HG02981 (cell line): ENCODE data around the gene ABCA7.

Experiments
- ATAC-seq: cut with Tn5 transposase; IDR thresholded peaks from one replicate; pipeline ENCODE4 v1.9.1; 2021; ENCODE audit warnings: mild to moderate bottlenecking, moderate library complexity; ENCODE audit not compliant: unreplicated experiment

The ABCA7 gene

GRCh38 chr19:1053176-1054101 lies 13.5 kb downstream of the ABCA7 start:
- no peak for ATAC-seq

- no peak for ATAC-seq
Measured at GRCh38 chr19:1054102-1055027, 14.5 kb downstream of the ABCA7 start.

GRCh38 chr19:1055028-1055425 lies 15.1 kb downstream of the ABCA7 start:
- no peak for ATAC-seq

GRCh38 chr19:1055886-1056620 lies 16.1 kb downstream of the ABCA7 start:
- ATAC-seq = no peak

- ATAC-seq = no peak
Measured at GRCh38 chr19:1057176-1057855, 17.4 kb downstream of the ABCA7 start.

- no peak for ATAC-seq
Measured at GRCh38 chr19:1058112-1058511, 18.2 kb downstream of the ABCA7 start.

- ATAC-seq = no peak
Measured at GRCh38 chr19:1060689-1061088, 20.8 kb downstream of the ABCA7 start.

- no peak for ATAC-seq
Measured at GRCh38 chr19:1061987-1062386, 22.1 kb downstream of the ABCA7 start.

GRCh38 chr19:1062387-1063029 lies 22.6 kb downstream of the ABCA7 start:
- ATAC-seq = no peak

GRCh38 chr19:1063030-1063908 lies 23.4 kb downstream of the ABCA7 start:
- no peak for ATAC-seq

- no peak for ATAC-seq
Measured at GRCh38 chr19:1063909-1064660, 24.2 kb downstream of the ABCA7 start.

GRCh38 chr19:1064661-1065605 lies 25.0 kb downstream of the ABCA7 start:
- ATAC-seq = no peak

GRCh38 chr19:1065606-1066109 lies 25.8 kb downstream of the ABCA7 start:
- ATAC-seq = no peak

- ATAC-seq = no peak
Measured at GRCh38 chr19:1066251-1066747, 26.4 kb downstream of the ABCA7 start.

- no peak for ATAC-seq
Measured at GRCh38 chr19:1066748-1067340, 26.9 kb downstream of the ABCA7 start, which contains the start of gene ARHGAP45. ARHGAP45 (plus strand) TSS chr19:1067167; CDS start chr19:1067406, 239 bp downstream.

- ATAC-seq = no peak
Measured at GRCh38 chr19:1067341-1067957, 27.5 kb downstream of the ABCA7 start.
